OCI-LY7 (cell line): ENCODE data around the gene RFX8.

ENCODE experiments used
- EZH2phosphoT487 ChIP-seq: fragments of 200-600 bp; sonication (generic); IDR thresholded peaks from 2 replicates; pipeline ENCODE4 v1.6.1; 2018; ENCODE audit warnings: low read depth, borderline replicate concordance, mild to moderate bottlenecking, mixed run types, antibody characterized with exemption, low read length, moderate library complexity, mixed read lengths
- TF ChIP-seq, protein P1 (sequence below): fragments of 200-600 bp; sonication (generic); conservative IDR thresholded peaks from 2 replicates; pipeline ENCODE4 v1.5.1; 2014; ENCODE audit warnings: mild to moderate bottlenecking, antibody characterized with exemption, low read length, moderate library complexity, mixed read lengths

DNA sequence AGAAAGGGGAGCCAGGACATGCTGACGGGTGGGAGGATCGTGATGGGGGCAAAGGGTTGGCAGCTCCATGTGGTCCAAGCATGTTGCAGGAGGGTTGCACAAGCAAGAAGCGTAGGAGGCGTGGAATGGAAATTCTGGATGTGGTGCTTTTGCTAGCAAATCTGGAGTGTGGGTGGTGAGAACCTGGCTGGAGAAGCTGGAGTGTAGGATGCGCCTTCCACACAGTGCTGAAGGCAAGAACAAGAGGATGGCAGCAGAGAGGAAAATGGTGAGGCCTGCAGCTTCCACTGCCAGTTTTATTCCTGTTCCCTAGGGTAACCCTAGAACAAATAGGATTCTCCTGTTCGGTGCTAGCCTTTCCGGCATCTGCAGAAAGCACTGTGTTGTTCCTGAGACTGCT lies 110.0 kb downstream of the RFX8 start:
- no peak for TF ChIP-seq EZH2phosphoT487
- TF ChIP-seq, protein P1, sequence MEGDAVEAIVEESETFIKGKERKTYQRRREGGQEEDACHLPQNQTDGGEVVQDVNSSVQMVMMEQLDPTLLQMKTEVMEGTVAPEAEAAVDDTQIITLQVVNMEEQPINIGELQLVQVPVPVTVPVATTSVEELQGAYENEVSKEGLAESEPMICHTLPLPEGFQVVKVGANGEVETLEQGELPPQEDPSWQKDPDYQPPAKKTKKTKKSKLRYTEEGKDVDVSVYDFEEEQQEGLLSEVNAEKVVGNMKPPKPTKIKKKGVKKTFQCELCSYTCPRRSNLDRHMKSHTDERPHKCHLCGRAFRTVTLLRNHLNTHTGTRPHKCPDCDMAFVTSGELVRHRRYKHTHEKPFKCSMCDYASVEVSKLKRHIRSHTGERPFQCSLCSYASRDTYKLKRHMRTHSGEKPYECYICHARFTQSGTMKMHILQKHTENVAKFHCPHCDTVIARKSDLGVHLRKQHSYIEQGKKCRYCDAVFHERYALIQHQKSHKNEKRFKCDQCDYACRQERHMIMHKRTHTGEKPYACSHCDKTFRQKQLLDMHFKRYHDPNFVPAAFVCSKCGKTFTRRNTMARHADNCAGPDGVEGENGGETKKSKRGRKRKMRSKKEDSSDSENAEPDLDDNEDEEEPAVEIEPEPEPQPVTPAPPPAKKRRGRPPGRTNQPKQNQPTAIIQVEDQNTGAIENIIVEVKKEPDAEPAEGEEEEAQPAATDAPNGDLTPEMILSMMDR = no peak
